H1 (cell line): ENCODE measurements around the gene RPL38. TPM values are rescaled to one million over a fixed set of nuclear protein-coding genes. Genes with fewer than 3 reads are reported as not detected.

Experiments
- CTCF ChIA-PET: fragments of 300-600 bp; sonication (Branson Sonifier 250); formaldehyde crosslinking; loops from one replicate; lab custom pipeline; 2021; ENCODE audit not compliant: partially characterized antibody; lab: Charles Lee
- POLR2A ChIA-PET: fragments of 300-600 bp; sonication (Branson Sonifier 250); formaldehyde crosslinking; loops from one replicate; lab custom pipeline; 2021; ENCODE audit warnings: inconsistent platforms; ENCODE audit not compliant: partially characterized antibody; lab: Charles Lee
- DNase-seq, 2 experiments: peaks; one replicate each; pipeline versions ENCODE4 v3.0.0 to v3.0.0-alpha.2; 2010 to 2022; ENCODE audit warnings: low spot score in 2 of 2, low read depth in 1 of 2, mixed read lengths in 1 of 2
- FAIRE-seq: peaks from 2 replicates; lab custom pipeline; 2011; peaks lifted over from hg19 to GRCh38; lab: Jason Lieb, UNC
- H2AFZ ChIP-seq: 2 replicates; pipeline ENCODE4 v1.8.1; 2012; ENCODE audit warnings: low read length, inconsistent platforms
- H2AK5ac ChIP-seq: 2 replicates; pipeline ENCODE4 v1.6.1; 2013; ENCODE audit warnings: low read depth, low read length
- H2BK120ac ChIP-seq: replicated peaks from 2 replicates; pipeline ENCODE3; 2013; ENCODE audit warnings: low read depth, low read length, inconsistent platforms
- H2BK12ac ChIP-seq: 2 replicates; pipeline ENCODE4 v1.6.1; 2013; ENCODE audit warnings: low read depth, low read length
- H2BK15ac ChIP-seq: 2 replicates; pipeline ENCODE4 v1.6.1; 2013; ENCODE audit warnings: low read length
- H2BK20ac ChIP-seq: 2 replicates; pipeline ENCODE4 v1.6.1; 2013; ENCODE audit warnings: low read length
- H2BK5ac ChIP-seq: 2 replicates; pipeline ENCODE4 v1.6.1; 2013; ENCODE audit warnings: low read depth, low read length
- H3K14ac ChIP-seq: 2 replicates; pipeline ENCODE4 v1.6.1; 2013; ENCODE audit warnings: inconsistent platforms; ENCODE audit not compliant: insufficient read length
- H3K18ac ChIP-seq: 2 replicates; pipeline ENCODE4 v1.6.1; 2013; ENCODE audit warnings: low read length; ENCODE audit errors: extremely low read depth
- H3K23ac ChIP-seq: 2 replicates; pipeline ENCODE4 v1.6.1; 2013; ENCODE audit warnings: inconsistent platforms; ENCODE audit not compliant: insufficient read length
- H3K23me2 ChIP-seq: 2 replicates; pipeline ENCODE4 v1.6.1; 2013; ENCODE audit warnings: low read depth, low read length
- H3K27ac ChIP-seq: 2 replicates; pipeline ENCODE4 v1.6.1; 2011; ENCODE audit warnings: low read depth, low read length, inconsistent platforms
- H3K27me3 ChIP-seq, 4 experiments: replicated peaks in 1 of 4; 1 replicate in 1 of 4; 2 replicates in 3 of 4; pipeline versions ENCODE4 v1.6.1 to v1.8.1; 2011 to 2013; ENCODE audit warnings: low read length in 3 of 4, mild to moderate bottlenecking in 3 of 4, inconsistent platforms in 2 of 4, mixed read lengths in 2 of 4, moderate library complexity in 1 of 4; ENCODE audit not compliant: control insufficient read depth in 3 of 4, insufficient read depth in 3 of 4; ENCODE audit errors: extremely low read depth in 1 of 4
- H3K36me3 ChIP-seq, 4 experiments: 2 replicates each; pipeline versions ENCODE4 v1.6.1 to v1.8.1; 2011 to 2013; ENCODE audit warnings: mild to moderate bottlenecking in 4 of 4, low read length in 3 of 4, moderate library complexity in 2 of 4, control low read depth in 1 of 4, inconsistent platforms in 1 of 4; ENCODE audit not compliant: insufficient read depth in 4 of 4, control insufficient read depth in 2 of 4
- H3K4ac ChIP-seq: replicated peaks from 2 replicates; pipeline ENCODE3; 2013; ENCODE audit warnings: low read length, low read depth, mixed read lengths, inconsistent platforms; ENCODE audit not compliant: insufficient read length
- H3K4me1 ChIP-seq, 4 experiments: replicated peaks in 1 of 4; 1 replicate in 1 of 4; 2 replicates in 3 of 4; pipeline versions ENCODE4 v1.6.1 to v1.8.1; 2011 to 2013; ENCODE audit warnings: low read length in 3 of 4, inconsistent platforms in 2 of 4, mixed read lengths in 1 of 4; ENCODE audit not compliant: insufficient read depth in 4 of 4, control insufficient read depth in 3 of 4
- H3K4me2 ChIP-seq, 2 experiments: 2 replicates each; pipeline versions ENCODE4 v1.6.1 to v1.8.1; 2011 to 2013; ENCODE audit warnings: low read depth in 2 of 2, low read length in 2 of 2, control low read depth in 1 of 2, inconsistent platforms in 1 of 2, mild to moderate bottlenecking in 1 of 2; ENCODE audit not compliant: insufficient read depth in 1 of 2
- H3K4me3 ChIP-seq, 4 experiments: fragments of 200-600, 300-600 bp in 1 of 4; sonication (generic), shearing (Covaris generic), sonication (Bioruptor Twin) in 1 of 4; 2 replicates each; pipeline versions ENCODE4 v1.5.1 to v1.8.1; 2011 to 2016; ENCODE audit warnings: low read length in 4 of 4, low read depth in 3 of 4, control low read depth in 2 of 4, inconsistent platforms in 2 of 4, mild to moderate bottlenecking in 2 of 4, mixed read lengths in 1 of 4, moderate library complexity in 1 of 4; ENCODE audit not compliant: insufficient read depth in 2 of 4; ENCODE audit errors: extremely low read depth in 1 of 4
- H3K56ac ChIP-seq: replicated peaks from 2 replicates; pipeline ENCODE3; 2013; ENCODE audit warnings: low read depth, mild to moderate bottlenecking, mixed read lengths, low read length, inconsistent platforms; ENCODE audit not compliant: insufficient read length
- H3K79me1 ChIP-seq: 2 replicates; pipeline ENCODE4 v1.6.1; 2013; ENCODE audit warnings: low read depth, low read length, control low read depth
- H3K79me2 ChIP-seq, 2 experiments: 2 replicates each; pipeline versions ENCODE4 v1.6.1 to v1.8.1; 2012 to 2013; ENCODE audit warnings: low read length in 2 of 2, mild to moderate bottlenecking in 2 of 2, inconsistent platforms in 1 of 2; ENCODE audit not compliant: insufficient read depth in 2 of 2, control insufficient read depth in 1 of 2
- H3K9ac ChIP-seq, 4 experiments: replicated peaks in 1 of 4; 1 replicate in 1 of 4; 2 replicates in 3 of 4; pipeline versions ENCODE4 v1.6.1 to v1.8.1; 2011 to 2013; ENCODE audit warnings: low read depth in 3 of 4, low read length in 3 of 4, control low read depth in 2 of 4, mild to moderate bottlenecking in 2 of 4, moderate library complexity in 2 of 4, inconsistent platforms in 1 of 4; ENCODE audit errors: extremely low read depth in 1 of 4
- H3K9me3 ChIP-seq, 2 experiments: 2 replicates each; pipeline versions ENCODE4 v1.6.1 to v1.8.1; 2012 to 2013; ENCODE audit warnings: mild to moderate bottlenecking in 2 of 2, moderate library complexity in 2 of 2, control low read depth in 1 of 2, inconsistent platforms in 1 of 2, low read depth in 1 of 2, low read length in 1 of 2, mixed read lengths in 1 of 2; ENCODE audit not compliant: insufficient read depth in 2 of 2
- H4K20me1 ChIP-seq, 2 experiments: replicated peaks in 1 of 2; 2 replicates each; pipeline versions ENCODE3 to v1.8.1; 2011 to 2013; ENCODE audit warnings: inconsistent platforms in 2 of 2, low read length in 2 of 2, mild to moderate bottlenecking in 1 of 2; ENCODE audit not compliant: insufficient read depth in 2 of 2, control insufficient read depth in 1 of 2
- H4K5ac ChIP-seq: 2 replicates; pipeline ENCODE4 v1.6.1; 2013; ENCODE audit warnings: low read length, low read depth, mixed read lengths, inconsistent platforms; ENCODE audit not compliant: insufficient read length
- H4K8ac ChIP-seq: 2 replicates; pipeline ENCODE4 v1.8.0; 2013; ENCODE audit warnings: mild to moderate bottlenecking, moderate library complexity, low read length, inconsistent platforms; ENCODE audit not compliant: insufficient read depth; ENCODE audit errors: extremely low read depth
- H4K91ac ChIP-seq: replicated peaks from 2 replicates; pipeline ENCODE3; 2013; ENCODE audit warnings: low read length, mixed read lengths, inconsistent platforms; ENCODE audit not compliant: insufficient read length
- NRF1 ChIP-seq: IDR thresholded peaks from 2 replicates; pipeline ENCODE4 v1.6.1; 2011; ENCODE audit warnings: mild to moderate bottlenecking, low read depth, low read length, improper control_type of control experiment
- TAF1 ChIP-seq: IDR thresholded peaks from 2 replicates; pipeline ENCODE4 v1.6.1; 2011; ENCODE audit warnings: mild to moderate bottlenecking, low read depth, low read length
- WGBS, 2 experiments: shearing (Covaris generic) in 1 of 2; methylation state at CpG; one replicate each; pipeline versions ENCODE4 v1.1.6 to v1.1.7; 2013 to 2015; ENCODE audit warnings: low lambda C conversion rate in 2 of 2, mixed read lengths in 2 of 2, inconsistent platforms in 1 of 2, low coverage in 1 of 2, missing lambda C conversion rate in 1 of 2; ENCODE audit not compliant: insufficient replicate concordance in 2 of 2, insufficient coverage in 1 of 2, insufficient read length in 1 of 2; ENCODE audit errors: extremely low coverage in 1 of 2, missing lambda C conversion rate in 1 of 2; 5-methylcytosine and 5-hydroxymethylcytosine counted together
- polyA plus RNA-seq, 7 experiments: library from polyadenylated mRNA; depleted of rRNA in 3 of 7; stranded (reverse) in 5 of 7; unstranded in 2 of 7; fragments of >200 nt in 5 of 7; fragments of 200-250 nt in 2 of 7; gene quantifications; 1 replicate in 5 of 7; 2 replicates in 1 of 7; 4 replicates in 1 of 7; pipeline versions ENCODE4 v1.2.1 to v1.2.3, GENCODE V29; 2011 to 2013; ENCODE audit warnings: missing spikeins in 2 of 7, mixed read lengths in 2 of 7
- total RNA-seq: library from RNA; stranded (reverse); fragmentation: NEBNext Ultra II Directional; extraction: Animal tissue kit (Norgen Biotek cat#: 25700); gene quantifications from 2 replicates; pipeline ENCODE4 v1.2.1, GENCODE V29; 2021

The RPL38 gene
- total and polyA plus RNA-seq, 2 of the 8 experiments (the other 6 are each of a cell fraction or from before 2014, with no cell fraction given), result 412 to 1,195 TPM

GRCh38 chr17:74217888-74218287 is 14.4 kb downstream of the RPL38 start:
- Histone ChIP-seq H3K23ac (no peak overlapping the region), H2AK5ac (no peak overlapping the region), H3K23me2 (peaks cover 8% of the 10 kb centered on the region), H4K5ac (no peak overlapping the region), H3K4me2 (no peak overlapping the region), H3K4me1 (peaks cover 0 to 7% (median 0%) of the 10 kb centered on the region in 4 experiments; a peak in 4 of 7 replicates), H3K4ac (no peak overlapping the region), H3K27ac (no peak overlapping the region), H4K8ac (peak overlapping the region; percentile 38; the same call in 1 of the 2 replicates), H3K56ac (no peak overlapping the region), H3K4me3 (no peak overlapping the region), H3K9me3 (no peaks in the 10 kb centered on the region), H2BK20ac (no peak overlapping the region), H3K18ac (no peak overlapping the region), H2BK15ac (no peak overlapping the region), H2BK12ac (no peak overlapping the region), H4K91ac (no peak overlapping the region), H3K14ac (no peak overlapping the region), H3K36me3 (no peaks in the 10 kb centered on the region), H2BK120ac (no peak overlapping the region), H3K79me1 (no peaks in the 10 kb centered on the region; the same call in 1 of the 2 replicates)
- DNase-seq (no peak), FAIRE-seq (no peak)
- POLR2A ChIA-PET, result interaction anchor here (0.7 to 2.1 kb wide), 5 partner anchors 9 to 19 kb away, joined by 3 to 10 read pairs (median 7); no protein-coding TSS in a partner anchor
- WGBS, 2 experiments, result 69% methylated on average over 2 of the region's 2 CpGs; no CpG with 5 or more reads in 1 of the 2 experiments
- no peak for TF ChIP-seq TAF1
- TF ChIP-seq NRF1, result no peak
- TF ChIP-seq, all 59 proteins: peak for 0
- Histone ChIP-seq H3K79me2 (no peaks in the 10 kb centered on the region), H2BK5ac (no peak overlapping the region), H3K27me3 (peaks cover 1 to 10% (median 6%) of the 10 kb centered on the region in 4 experiments; a peak in 6 of 7 replicates), H3K9ac (no peak overlapping the region), H2AFZ (no peak overlapping the region), H4K20me1 (peaks cover 0 to 1% of the 10 kb centered on the region in 2 experiments)
- CTCF ChIA-PET, result interaction anchor here (0.8 to 1.7 kb wide), 3 partner anchors 15 to 34 kb away, joined by 3 to 7 read pairs (median 3); partner anchors contain the start of gene RPL38
